Measurements from ENCODE around the gene CLDN3.
"Not testable (repeated sequence)": the region's sequence is repeated elsewhere in the genome, so short reads cannot be mapped to it uniquely, and the experiment has no call there.

The CLDN3 gene, protein sequence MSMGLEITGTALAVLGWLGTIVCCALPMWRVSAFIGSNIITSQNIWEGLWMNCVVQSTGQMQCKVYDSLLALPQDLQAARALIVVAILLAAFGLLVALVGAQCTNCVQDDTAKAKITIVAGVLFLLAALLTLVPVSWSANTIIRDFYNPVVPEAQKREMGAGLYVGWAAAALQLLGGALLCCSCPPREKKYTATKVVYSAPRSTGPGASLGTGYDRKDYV

DNA sequence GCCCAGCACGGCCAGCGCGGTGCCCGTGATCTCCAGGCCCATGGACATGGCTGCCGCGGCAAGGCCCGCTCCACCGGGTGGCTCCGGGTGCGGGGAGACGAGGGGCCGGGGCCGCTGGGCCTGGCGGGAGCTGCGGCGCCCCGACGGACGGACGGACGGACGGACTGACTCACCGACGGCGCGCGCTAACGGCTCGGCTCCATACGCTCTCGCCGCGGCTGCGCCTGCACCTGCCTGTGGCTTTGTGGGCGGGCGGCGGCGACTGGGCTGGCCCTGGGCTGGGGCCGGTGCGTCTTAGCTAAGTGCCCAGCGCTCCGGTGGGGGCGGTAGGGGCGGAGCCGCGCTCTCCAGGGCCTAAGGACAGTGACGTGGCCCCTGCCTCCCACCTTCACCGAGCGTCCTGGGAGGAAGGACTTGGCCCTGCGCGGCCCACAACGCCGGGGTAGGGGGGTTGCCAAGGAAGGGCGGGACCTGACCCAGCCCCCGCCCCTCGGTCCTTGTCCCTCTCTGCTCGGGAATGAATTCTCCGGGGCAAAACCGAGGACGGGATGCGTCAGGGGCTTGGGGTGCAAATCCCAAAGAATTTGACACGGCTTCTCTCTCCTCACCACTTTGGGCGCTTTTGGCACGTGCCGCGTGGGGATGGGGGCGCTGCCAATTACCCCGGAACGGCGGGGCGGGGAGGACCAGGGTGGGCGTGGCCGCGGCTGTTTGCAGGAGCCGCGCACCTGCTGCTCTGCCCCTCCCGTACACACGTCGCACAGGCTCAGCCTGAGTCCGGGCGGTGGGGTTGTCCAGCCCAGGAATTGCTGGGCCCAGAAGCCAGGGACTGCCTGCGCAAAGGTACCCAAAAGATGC is at the start of gene CLDN3:
Gene CLDN3, minus strand, starts transcription at position 269 of the 858 bp plus-strand sequence. Its CDS starts 221 bp downstream, at position 48.
- no peak for DNase-seq (ENCODE audit: low spot score)

DNA sequence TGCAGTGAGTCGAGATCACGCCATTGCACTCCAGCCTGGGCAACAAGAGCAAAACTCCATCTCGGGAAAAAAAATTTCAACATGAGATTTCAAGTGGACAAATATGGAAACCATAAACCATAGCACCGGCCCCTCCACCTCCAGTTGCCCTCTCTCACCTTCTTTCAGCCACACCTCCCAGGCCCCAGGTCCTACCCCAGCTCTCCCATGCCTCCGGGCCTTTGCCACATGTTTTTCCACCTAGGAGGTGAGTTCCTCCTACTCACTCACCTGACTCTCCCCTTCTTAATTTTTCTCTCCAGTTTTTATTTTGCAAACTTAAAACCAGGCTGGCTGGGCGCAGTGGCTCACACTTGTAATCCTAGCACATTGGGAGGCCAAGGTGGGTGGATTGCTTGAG is 47.1 kb upstream of the CLDN3 start:
- no peak for DNase-seq (ENCODE audit: low spot score)

DNA sequence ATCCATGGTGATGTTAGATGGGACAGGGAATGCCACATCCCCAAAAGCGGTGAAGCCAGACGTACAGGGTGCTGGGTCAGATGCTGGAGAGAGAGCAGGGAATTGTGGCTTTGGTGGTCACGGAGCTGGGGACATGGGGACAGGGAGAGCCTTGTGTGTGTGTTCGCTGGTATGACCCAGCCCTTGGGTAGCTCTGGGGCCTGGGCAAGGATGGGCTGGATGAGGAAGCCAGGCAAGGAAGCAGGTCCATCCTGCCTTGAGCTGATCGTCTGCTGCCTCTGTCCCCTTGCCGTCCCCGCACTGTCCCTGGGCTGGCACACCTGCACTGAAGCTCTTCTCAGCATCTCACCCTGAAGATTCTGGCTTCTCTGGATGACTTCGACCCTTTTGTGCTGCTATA is 45.4 kb upstream of the CLDN3 start:
- no peak for DNase-seq (ENCODE audit: low spot score)

DNA sequence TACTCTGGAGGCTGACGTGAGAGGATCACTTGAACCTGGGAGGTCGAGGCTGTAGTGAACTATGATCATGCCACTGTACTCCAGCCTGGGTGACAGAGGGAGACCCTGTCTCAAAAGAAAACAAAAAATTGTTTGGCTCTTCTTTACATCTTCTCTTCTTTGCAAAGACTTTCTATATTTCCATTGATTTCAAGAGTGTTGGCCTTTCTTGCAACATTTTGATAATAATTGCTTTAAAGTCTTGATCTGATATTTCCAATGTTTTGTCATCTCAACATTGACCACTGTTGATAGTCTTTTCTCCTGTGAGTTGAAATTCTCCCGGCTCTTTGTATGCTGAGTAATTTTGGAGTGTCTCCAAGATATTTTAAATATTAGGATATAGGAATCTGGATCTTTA is 42.9 kb upstream of the CLDN3 start:
- DNase-seq (ENCODE audit: low spot score) = no peak

DNA sequence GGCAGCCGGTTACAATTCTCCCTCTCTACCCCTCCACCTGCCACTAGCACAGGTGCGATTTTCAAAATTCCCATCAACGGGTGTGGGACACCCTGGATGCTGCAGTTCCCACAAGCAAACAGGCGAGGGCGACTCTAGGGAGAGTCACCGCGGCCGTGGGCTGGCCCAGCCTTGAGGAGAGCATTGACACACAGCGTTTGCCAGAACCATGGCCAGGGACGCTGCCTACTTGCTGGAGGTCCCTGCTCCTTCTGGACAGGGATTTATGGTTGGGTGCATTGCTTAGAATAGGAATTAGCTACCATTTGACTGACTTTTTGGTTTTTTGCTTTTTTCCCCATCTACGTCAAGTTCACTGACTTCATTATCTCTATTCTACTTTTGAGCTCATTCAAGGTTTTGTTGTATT is 41.7 kb upstream of the CLDN3 start:
- peak; percentile 87 for DNase-seq (ENCODE audit: low spot score)

DNA sequence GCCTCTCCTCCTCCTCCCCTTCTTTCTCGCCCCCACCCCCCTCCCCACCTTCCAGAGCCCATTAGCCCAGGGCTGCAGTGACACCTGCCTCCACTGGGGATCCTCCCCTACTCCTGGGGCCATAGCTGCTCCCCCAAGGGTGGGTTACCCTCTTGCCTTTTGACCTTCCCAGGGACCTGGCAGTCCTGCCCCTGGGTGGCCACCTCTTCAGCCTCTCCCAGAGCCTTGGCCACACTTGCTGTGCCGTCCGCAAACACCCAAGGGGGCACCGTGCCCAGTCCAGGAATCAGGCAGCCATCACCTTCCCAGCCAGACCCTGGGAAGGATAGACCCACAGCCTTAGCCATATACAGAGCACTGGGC is 40.9 kb upstream of the CLDN3 start:
- no peak for DNase-seq (ENCODE audit: low spot score)

DNA sequence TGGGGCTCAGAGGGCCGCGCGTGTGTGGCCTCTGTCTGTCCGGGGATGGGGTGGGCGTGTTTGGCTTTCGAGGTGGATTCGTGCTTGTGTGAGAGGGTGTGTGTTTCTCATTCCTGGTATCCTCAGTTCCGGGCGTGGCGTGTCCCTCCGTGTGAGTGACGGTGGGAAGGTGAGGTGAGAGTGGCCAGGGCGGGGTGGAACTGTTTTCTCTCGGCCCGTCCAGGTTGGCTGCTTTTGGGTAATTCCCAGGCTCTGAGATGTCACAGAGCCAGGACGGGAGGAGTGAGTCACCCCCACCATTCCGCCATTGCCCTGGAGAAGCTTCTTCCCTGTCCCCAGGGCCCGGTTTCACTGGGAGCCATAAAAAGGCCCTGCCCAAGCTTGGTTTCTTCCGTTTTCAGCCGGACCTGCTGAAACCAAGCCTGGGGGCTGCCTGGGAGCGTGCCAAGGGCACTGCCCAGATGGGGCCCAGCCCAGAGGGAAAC is 39.4 kb upstream of the CLDN3 start:
- DNase-seq (ENCODE audit: low spot score) = no peak

DNA sequence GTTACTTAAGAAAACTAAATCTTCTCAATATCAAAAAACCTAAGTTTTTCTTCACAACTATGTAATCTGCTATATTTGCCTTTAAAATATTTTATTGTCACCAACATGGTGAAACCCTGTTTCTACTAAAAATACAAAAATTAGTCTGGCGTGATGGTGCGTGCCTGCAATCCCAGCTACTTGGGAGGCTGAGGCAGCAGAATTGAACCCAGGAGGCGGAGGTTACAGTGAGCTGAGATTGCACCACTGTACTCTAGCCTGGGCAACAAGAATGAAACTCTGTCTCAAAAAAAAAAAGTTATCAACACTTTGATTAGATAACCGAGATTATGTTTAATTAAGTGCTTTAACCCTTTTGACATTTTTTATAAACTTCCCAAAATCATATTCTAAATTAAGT is 32.4 kb upstream of the CLDN3 start:
- no peak for DNase-seq (ENCODE audit: low spot score)

DNA sequence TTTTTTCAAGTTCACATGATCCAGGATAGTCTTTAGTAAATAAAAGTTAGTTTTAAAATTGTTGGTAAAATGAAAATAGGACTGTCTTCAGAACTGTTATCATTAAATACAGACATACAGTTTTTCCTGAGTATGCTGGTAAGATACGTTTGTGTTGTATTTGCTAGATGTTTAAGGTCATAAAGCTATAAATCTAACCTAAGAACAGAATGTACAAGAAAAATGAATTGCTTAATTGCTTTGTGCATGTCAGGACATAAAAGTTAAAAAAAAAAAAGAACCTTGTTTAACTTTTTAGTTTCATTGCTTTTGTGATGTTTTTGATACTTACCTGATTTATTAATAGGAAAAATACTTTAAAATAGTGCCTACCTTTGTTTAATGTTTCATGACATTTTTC is 31.5 kb upstream of the CLDN3 start:
- DNase-seq (ENCODE audit: low spot score) = no peak

DNA sequence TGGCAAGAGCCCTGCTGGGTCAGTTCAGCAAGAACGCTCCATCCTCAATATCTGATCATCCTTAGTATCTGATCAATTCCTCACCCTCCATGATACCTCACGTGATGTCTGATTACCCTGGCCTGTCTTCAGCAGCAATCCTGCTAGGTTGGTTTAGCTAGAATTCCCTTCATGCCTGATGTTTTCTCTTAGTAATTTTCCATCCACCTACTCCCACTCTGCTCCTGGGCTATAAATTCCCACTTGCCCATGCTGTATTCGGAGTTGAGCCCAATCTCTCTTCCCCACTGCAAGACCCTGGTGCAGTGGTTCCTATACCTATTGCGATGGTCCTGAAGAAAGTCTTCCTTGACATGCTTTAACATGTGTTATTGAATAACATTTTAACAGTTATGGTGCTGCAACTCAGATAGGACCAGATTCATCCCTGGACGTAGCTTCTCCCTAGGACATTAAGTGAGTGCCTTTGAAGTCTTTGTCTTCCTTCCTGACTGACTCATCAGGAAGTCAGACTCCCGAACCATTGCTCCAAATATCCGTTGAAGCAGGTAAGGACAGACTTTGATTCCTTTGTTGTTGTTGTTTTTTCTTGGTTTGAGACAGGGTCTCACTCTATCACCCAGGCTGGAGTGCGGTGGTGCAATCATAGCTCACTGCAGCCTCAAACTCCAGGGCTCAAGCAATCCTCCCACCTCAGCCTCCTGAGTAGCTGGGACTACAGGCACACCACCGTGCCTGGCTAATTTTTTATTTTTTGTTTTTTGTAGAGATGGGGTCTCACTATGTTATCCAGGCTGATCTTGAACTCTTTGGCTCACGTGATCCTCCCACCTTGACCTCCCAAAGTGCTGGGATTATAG is 29.4 kb upstream of the CLDN3 start:
- no peak for DNase-seq (ENCODE audit: low spot score)

DNA sequence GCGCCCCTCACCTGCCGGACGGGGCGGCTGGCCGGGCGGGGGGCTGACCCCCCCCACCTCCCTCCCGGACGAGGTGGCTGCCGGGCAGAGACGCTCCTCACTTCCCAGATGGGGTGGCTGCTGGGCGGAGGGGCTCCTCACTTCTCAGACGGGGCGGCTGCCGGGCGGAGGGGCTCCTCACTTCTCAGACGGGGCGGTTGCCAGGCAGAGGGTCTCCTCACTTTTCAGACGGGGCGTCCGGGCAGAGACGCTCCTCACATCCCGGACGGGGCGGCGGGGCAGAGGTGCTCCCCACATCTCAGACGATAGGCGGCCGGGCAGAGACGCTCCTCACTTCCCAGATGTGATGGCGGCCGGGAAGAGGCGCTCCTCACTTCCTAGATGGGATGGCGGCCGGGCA is 27.1 kb upstream of the CLDN3 start:
- DNase-seq (ENCODE audit: low spot score) = not testable (repeated sequence)

DNA sequence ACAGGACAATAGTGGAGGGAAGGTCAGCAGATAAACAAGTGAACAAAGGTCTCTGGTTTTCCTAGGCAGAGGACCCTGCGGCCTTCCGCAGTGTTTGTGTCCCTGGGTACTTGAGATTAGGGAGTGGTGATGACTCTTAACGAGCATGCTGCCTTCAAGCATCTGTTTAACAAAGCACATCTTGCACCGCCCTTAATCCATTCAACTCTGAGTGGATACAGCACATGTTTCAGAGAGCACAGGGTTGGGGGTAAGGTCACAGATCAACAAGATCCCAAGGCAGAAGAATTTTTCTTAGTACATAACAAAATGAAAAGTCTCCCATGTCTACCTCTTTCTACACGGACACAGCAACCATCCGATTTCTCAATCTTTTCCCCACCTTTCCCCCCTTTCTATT is 26.6 kb upstream of the CLDN3 start:
- not testable (repeated sequence) for DNase-seq (ENCODE audit: low spot score)

DNA sequence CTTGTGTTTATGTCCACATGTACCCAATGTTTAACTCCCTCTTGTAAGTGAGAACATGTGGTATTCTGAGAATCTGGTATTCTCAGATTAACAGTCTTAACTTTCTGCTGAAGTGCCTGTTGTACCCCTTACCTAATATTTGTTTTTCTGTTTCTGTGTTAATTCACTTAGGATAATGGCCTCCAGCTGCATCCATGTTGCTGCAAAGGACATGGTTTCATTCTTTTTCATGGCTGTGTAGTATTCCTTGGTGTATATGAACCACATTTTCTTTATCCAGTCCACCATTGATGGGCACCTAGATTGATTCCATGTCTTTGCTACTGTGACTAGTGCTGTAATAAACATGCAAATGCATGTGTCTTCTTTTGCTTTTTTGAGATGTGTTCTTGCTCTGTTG is 25.1 kb upstream of the CLDN3 start:
- DNase-seq (ENCODE audit: low spot score) = not testable (repeated sequence)

DNA sequence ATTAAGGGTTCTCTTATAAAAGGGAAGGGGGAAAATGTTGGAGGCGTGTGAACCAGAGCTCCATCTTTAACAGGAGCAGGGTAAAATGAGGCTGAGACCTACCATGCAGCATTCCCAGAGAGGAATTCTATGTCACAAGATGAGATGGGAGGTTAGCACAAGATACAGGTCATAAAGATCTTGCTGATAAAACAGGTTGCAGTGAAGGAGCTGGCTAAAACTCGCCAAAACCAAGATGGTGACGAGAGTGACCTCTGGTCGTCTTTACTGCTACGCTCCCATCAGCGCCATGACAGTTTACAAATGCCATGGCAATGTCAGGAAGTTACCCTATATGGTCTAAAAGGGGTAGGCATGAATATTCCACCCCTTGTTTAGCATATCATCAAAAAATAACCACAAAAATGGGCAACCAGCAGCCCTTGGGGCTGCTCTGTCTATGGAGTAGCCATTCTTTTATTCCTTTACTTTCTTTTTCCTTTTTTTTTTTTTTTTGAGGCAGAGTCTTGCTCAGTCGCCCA is 21.2 kb upstream of the CLDN3 start:
- DNase-seq (ENCODE audit: low spot score) = not testable (repeated sequence)

DNA sequence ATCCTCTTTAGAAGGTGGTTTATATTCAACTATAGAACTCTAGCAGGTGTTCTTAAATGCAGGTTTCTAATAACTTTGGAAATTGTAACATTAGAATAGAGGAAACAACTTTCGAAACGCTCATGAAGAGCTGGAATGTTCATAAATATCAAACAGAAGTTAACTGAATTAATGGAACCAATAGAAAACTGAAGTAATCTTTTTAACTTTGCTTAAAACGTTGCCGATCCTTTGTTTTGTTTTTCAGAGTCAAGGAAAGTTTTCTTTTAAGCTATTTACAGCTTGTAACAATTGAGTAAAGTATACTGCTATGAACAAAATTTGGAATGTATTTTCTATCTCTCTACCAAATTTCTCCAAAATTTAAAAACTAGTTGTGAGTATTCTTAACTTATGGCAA is 19.0 kb upstream of the CLDN3 start:
- no peak for DNase-seq (ENCODE audit: low spot score)

DNA sequence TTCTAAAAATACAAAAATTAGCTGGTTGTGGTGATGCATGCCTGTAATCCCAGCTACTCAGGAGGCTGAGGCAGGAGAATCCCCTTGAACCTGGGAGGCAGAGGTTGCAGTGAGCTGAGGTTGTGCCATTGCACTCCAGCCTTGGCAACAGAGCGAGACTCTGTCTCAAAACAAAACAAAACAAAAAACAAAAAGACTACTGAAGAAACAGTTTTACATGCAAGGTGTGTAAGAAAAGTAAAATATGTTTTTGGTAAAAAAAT is 17.6 kb upstream of the CLDN3 start:
- not testable (repeated sequence) for DNase-seq (ENCODE audit: low spot score)

DNA sequence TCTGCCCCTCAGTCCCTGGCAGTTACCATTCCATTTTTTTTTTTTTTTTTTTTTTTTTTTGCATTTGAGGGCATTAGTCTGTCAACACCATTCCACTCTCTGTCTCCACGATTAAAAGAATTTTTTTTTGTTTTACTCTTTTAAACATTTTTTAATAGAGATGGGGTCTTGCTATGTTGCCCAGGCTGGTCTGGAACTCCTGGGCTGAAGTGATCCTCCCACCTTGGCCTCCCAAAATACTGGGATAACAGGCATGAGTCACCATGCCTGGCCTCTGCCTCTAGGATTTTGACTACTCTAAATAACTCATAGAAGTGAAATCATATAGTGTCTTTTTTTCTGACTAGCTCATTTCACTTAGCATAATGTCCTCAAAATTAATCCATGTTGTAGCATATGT is 16.5 kb upstream of the CLDN3 start:
- DNase-seq (ENCODE audit: low spot score) = no peak

DNA sequence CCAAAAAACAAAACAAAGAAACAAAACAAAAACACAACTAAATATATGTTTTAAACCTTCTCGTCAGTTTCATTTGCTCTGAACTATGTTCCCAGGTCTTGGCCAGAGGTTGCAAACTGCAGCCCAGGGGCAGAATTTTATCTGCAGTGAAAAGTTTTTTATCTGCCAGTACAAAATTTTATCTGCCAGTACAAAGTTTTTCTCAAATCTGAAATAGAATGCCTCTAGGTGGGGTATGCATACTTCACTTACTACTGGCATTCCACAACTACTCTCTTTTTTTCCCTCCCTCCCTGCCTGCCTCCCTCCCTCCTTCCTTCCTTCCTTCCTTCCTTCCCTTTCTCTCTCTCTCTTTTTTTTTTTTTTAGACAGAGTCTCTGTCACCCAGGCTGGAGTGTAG is 9.4 kb upstream of the CLDN3 start:
- no peak for DNase-seq (ENCODE audit: low spot score)

DNA sequence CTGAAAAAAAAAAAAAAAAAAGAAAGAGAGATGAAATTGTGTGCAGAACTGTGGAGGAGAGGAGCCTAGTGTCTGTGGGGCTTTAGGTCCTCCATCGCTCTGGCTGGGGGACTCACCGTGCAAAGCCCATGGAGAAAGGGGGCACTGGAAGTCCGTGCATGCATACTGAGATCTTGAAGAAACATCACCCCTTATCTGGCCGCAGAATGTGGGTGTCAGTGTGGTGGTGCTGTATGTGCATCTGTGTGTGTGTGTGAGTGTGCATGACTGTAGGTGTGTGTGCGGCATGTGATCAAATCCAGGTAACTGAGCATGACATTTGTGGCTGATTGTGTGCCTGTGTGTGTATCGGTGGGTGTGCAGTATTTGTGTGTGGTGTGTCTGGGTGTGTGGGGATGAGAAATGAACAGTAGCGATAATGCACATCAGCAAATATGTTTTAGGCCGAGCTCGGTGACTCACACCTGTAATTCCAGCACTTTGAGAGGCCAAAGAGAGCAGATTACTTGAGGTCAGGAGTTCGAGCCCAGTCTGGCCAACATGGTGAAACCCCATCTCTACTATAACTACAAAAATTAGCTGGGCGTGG is 8.8 kb upstream of the CLDN3 start:
- DNase-seq (ENCODE audit: low spot score) = no peak

DNA sequence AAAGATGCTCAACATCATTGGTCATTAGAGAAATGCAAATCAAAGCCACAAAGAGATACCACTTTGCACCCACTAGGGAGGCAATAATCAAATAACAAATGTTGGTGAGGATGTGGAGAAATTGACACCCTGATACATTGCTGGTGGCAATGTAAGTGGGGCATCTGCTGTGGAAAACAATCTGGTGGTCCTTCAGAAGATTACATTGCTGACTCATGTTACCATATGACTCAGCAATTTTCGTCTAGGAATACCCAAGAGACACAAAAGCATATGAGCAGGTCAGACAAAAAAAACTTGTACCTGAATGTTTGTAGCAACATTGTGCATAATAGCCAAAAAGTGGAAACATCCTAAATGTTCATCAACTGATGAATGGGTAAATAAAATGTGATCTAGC is 4.9 kb upstream of the CLDN3 start:
- DNase-seq (ENCODE audit: low spot score) = no peak

DNA sequence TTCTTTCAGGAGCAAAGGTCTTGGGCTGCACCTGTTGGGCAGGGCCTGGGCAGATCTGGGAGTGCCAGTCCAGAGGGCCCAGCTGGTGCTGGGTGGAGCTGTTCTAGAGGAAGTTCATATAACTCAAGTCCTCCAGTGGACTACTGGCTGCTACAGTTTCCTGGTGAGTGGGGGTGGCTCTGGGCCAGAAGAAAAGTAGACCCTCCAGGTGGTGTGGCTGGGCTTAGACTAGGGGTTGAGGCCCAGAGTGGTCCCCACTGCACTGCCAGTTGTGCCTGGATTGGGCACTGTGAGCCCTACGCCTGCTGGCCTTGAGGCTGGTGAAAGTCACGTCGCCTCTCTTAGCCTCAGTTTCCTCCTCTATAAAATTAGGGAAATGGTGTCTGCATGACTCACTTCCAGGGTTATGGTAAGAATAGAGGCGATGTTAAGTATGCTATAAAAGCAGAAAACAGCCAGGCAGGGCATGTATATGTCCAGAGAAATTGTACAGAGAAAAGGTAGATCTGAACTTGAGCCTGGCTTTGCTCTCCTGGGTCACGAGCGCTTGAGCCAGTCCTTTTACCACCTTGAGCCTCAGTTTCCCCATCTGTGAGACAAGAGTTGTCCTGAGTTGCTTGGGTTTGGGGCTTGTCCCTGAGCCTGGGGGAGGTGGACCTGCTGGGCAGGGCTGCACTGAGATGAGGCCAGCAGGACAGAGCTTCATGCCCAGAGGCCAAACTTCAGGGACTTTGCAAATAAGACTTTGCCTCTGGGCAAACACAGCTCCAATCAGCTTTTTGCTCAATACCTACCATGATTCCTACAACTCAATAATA is 3.8 kb upstream of the CLDN3 start:
- DNase-seq (ENCODE audit: low spot score) = no peak
